SU-DHL-6 (cell line): ENCODE results near the gene RAB31.

Experiments used
- H2AFZ ChIP-seq: fragments of 200-600 bp; sonication (generic); 2 replicates; pipeline ENCODE4 v1.6.1; 2014; ENCODE audit warnings: low read depth, mild to moderate bottlenecking, moderate library complexity, mixed read lengths, antibody characterized with exemption, low read length; ENCODE audit not compliant: severe bottlenecking
- H3F3A ChIP-seq: fragments of 200-600 bp; shearing (Covaris generic); 2 replicates; pipeline ENCODE4 v1.6.0; 2016; ENCODE audit warnings: antibody characterized with exemption, mild to moderate bottlenecking; ENCODE audit not compliant: insufficient read depth
- H3K27ac ChIP-seq: fragments of 200-600 bp; sonication (generic); 2 replicates; pipeline ENCODE4 v1.5.1; 2016; ENCODE audit warnings: low read depth, mild to moderate bottlenecking, low read length, moderate library complexity, mixed read lengths
- H3K27me3 ChIP-seq: fragments of 200-600 bp; sonication (generic), shearing (Covaris generic); 2 replicates; pipeline ENCODE4 v1.6.0; 2014; ENCODE audit warnings: mild to moderate bottlenecking, low read length
- H3K36me3 ChIP-seq: fragments of 200-600 bp; sonication (generic); 2 replicates; pipeline ENCODE4 v1.6.1; 2014; ENCODE audit warnings: mild to moderate bottlenecking, low read length, mixed read lengths
- H3K4me2 ChIP-seq: fragments of 300-600, 200-600 bp; shearing (Covaris generic), sonication (generic); 2 replicates; pipeline ENCODE4 v1.6.0; 2014; ENCODE audit warnings: low read length, low read depth, mild to moderate bottlenecking; ENCODE audit not compliant: poor library complexity, severe bottlenecking
- H3K4me3 ChIP-seq: fragments of 200-600 bp; sonication (generic); 2 replicates; pipeline ENCODE4 v1.5.1; 2014; ENCODE audit warnings: antibody characterized with exemption, low read length, mild to moderate bottlenecking, mixed read lengths; ENCODE audit not compliant: insufficient read depth, poor library complexity, severe bottlenecking
- H3K79me2 ChIP-seq: fragments of 200-600 bp; sonication (generic); 2 replicates; pipeline ENCODE4 v1.6.1; 2014; ENCODE audit warnings: mild to moderate bottlenecking, low read length, moderate library complexity; ENCODE audit not compliant: insufficient read depth
- H3K9ac ChIP-seq: fragments of 200-600 bp; sonication (generic); 2 replicates; pipeline ENCODE4 v1.7.0; 2014; ENCODE audit warnings: mild to moderate bottlenecking, low read length
- H3K9me2 ChIP-seq: fragments of 200-600 bp; sonication (generic); replicated peaks from 2 replicates; pipeline ENCODE4 v1.6.1; 2014; ENCODE audit warnings: low read length; ENCODE audit not compliant: insufficient read depth
- H3K9me3 ChIP-seq: fragments of 200-600 bp; sonication (generic); 2 replicates; pipeline ENCODE4 v1.6.1; 2014; ENCODE audit warnings: low read length, mixed read lengths; ENCODE audit not compliant: insufficient read depth
- H4K20me1 ChIP-seq: fragments of 200-600 bp; sonication (generic); 2 replicates; pipeline ENCODE4 v1.6.1; 2014; ENCODE audit warnings: low read depth, mild to moderate bottlenecking, antibody characterized with exemption, low read length, moderate library complexity, mixed read lengths
- CTCF ChIP-seq: fragments of 200-600 bp; sonication (generic); IDR thresholded peaks from one replicate; pipeline ENCODE4 v1.5.1; 2017; ENCODE audit warnings: antibody characterized with exemption, mild to moderate bottlenecking, low read length, moderate library complexity; ENCODE audit not compliant: insufficient read depth, poor library complexity, severe bottlenecking
- EZH2phosphoT487 ChIP-seq: fragments of 200-600 bp; sonication (generic), shearing (Covaris generic); conservative IDR thresholded peaks from 2 replicates; pipeline ENCODE4 v1.6.1; 2018; ENCODE audit warnings: mild to moderate bottlenecking, antibody characterized with exemption, low read length, moderate library complexity, mixed read lengths

The RAB31 gene

DNA sequence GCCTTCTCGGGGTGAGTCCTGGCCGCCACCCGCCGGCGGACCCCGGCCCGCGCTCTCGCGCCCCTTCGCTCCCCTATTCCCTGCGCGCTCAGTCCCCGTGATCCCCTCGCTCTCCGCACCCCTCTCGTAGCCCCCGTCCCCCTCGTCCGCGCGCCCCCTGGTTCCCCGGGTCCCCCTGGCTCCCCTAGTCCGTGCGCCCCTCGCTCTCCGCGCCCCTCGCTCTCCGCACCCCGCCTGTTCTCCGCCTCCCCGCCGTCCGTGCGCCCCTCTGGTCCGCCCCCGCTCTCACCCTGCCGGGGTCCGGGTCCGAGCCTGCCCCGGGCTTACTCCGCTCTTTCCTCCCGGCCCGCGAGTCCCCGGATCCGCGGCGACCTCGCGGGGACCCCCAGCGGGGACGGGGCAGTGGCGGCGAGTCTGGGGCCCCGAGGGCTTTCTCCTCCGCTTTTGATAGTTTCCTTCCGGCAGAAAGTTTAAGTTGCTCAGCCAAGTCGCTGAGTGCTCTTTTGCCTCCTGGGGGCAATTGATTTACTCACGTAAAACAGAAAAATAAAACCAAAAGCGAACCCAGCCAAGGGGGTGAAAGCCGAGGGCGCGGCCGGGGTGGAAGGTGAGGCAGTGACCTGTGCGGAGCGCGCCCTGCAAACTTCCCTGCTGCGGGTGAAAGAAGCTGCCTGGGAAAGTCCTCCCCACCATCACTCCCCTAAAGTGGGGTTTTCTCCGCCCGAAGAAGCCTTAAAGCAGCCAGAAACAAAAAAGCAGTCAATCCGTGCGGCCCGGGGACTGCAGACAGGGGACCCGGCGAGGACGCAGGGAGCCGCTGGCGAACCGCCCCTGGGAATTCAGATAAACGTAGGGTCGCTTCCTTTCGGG is 568 bp downstream of the RAB31 start:
- Histone ChIP-seq H3K27me3 (no peaks in the 10 kb centered on the region), H3K9me2 (no peaks in the 10 kb centered on the region), H3K4me2 (no peak overlapping the region), H3K36me3 (no peaks in the 10 kb centered on the region), H3K4me3 (no peak overlapping the region), H4K20me1 (no peaks in the 10 kb centered on the region), H3K9ac (no peak overlapping the region), H3K9me3 (no peaks in the 10 kb centered on the region), H3F3A (no peaks in the 10 kb centered on the region), H3K79me2 (no peaks in the 10 kb centered on the region), H2AFZ (no peak overlapping the region), H3K27ac (no peak overlapping the region)
- TF ChIP-seq EZH2phosphoT487 (no peak), CTCF (no peak)

DNA sequence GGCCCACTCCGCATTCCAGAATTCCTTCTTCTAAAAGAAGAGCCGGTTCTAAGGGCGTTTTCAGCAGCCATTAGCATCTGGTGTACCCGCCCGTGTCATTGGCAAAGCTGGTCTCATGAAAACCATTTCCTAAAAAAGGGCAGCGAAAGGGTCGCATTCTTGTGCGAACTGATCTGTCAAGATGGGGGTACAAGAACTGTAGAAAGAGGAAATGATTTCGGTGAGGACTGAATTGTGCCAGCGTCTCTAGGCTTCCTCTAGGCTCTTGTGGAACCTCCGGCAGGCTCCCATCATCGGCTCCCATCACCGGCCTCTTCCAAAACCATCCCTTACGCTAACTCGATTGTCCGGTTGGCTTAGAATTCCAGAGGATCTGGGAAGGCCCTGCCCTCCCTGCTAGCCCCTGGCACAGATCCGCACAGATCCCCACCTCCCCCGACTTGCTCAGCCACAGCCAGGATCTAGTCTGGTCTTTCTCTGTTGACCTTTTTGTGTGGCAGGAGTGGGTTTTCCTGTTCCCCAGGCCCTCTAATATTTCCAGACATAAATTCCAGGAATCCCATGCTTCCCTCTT is 1.3 kb downstream of the RAB31 start:
- H3K27me3 ChIP-seq, result no peaks in the 10 kb centered on the region
- H3K4me2 ChIP-seq, result no peak overlapping the region
- no peak overlapping the region for H3K27ac ChIP-seq
- H3K9ac ChIP-seq, result no peak overlapping the region
- no peaks in the 10 kb centered on the region for H3K9me3 ChIP-seq
- no peak overlapping the region for H2AFZ ChIP-seq
- H3K4me3 ChIP-seq, result no peak overlapping the region
- H4K20me1 ChIP-seq, result no peaks in the 10 kb centered on the region
- H3K36me3 ChIP-seq, result no peaks in the 10 kb centered on the region
- H3K79me2 ChIP-seq, result no peaks in the 10 kb centered on the region
- TF ChIP-seq EZH2phosphoT487 (no peak), CTCF (no peak)
- H3F3A ChIP-seq, result no peaks in the 10 kb centered on the region
- no peaks in the 10 kb centered on the region for H3K9me2 ChIP-seq

DNA sequence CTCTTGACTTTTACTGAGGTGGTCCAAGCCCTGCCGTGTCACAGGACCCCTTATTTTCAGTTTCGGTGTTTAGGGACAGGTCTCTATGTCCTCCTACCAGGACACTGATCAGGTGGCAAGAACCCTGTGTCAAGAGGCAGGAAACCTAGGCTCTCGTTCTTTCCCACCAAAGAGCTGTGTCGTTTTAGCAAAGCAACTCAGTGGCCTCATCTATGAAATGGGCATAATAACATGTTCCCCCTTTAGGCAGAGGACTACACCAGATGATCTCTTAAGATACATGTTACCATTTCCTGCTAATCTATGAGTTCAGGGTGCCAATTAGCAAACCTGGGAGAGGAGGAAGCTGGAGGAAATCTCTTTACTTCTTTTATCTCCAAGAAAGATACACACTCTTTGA is 1.9 kb downstream of the RAB31 start:
- no peaks in the 10 kb centered on the region for H3K27me3 ChIP-seq

More for the DNA sequence above, 1.9 kb downstream of the RAB31 start:
- Histone ChIP-seq H3K36me3 (no peaks in the 10 kb centered on the region), H3K79me2 (no peaks in the 10 kb centered on the region), H3K9me2 (no peaks in the 10 kb centered on the region), H3K9me3 (no peaks in the 10 kb centered on the region), H3K27ac (no peak overlapping the region), H3K4me3 (no peak overlapping the region), H3K4me2 (no peak overlapping the region), H2AFZ (no peak overlapping the region), H3K9ac (no peak overlapping the region), H3F3A (no peaks in the 10 kb centered on the region), H4K20me1 (no peaks in the 10 kb centered on the region)
- TF ChIP-seq CTCF, result no peak
- no peak for TF ChIP-seq EZH2phosphoT487
